Liver (tissue), 9 donors: Measurements from ENCODE around the gene SYT14. TPM values are rescaled to one million over a fixed set of nuclear protein-coding genes. Genes with fewer than 3 reads are reported as not detected.

ENCODE experiments used
- DNase-seq: peaks from one replicate; pipeline ENCODE4 v3.0.0-alpha.2; 2017; ENCODE audit warnings: low spot score
- H3K27ac ChIP-seq, 2 donors: one replicate each; pipeline ENCODE4 v1.7.0; 2013; ENCODE audit warnings: inconsistent platforms in 2 of 2, low read length in 2 of 2, control low read depth in 1 of 2, low read depth in 1 of 2, mild to moderate bottlenecking in 1 of 2
- H3K27me3 ChIP-seq, 4 donors: one replicate each; pipeline versions ENCODE4 v1.6.1 to v1.7.0; 2013; ENCODE audit warnings: low read length in 3 of 4, inconsistent platforms in 1 of 4, mild to moderate bottlenecking in 1 of 4, moderate library complexity in 1 of 4; ENCODE audit not compliant: control insufficient read depth in 4 of 4, insufficient read depth in 4 of 4
- H3K36me3 ChIP-seq, 4 donors: one replicate each; pipeline versions ENCODE4 v1.6.1 to v1.7.0; 2013; ENCODE audit warnings: low read length in 3 of 4, mild to moderate bottlenecking in 3 of 4, low read depth in 1 of 4, moderate library complexity in 1 of 4; ENCODE audit not compliant: control insufficient read depth in 4 of 4, insufficient read depth in 3 of 4
- H3K4me1 ChIP-seq, 4 donors: one replicate each; pipeline versions ENCODE4 v1.6.1 to v1.7.0; 2013; ENCODE audit warnings: low read length in 3 of 4, mild to moderate bottlenecking in 3 of 4, moderate library complexity in 1 of 4; ENCODE audit not compliant: control insufficient read depth in 4 of 4, insufficient read depth in 4 of 4
- H3K4me3 ChIP-seq, 3 donors: one replicate each; pipeline versions ENCODE4 v1.6.1 to v1.7.0; 2013; ENCODE audit warnings: low read length in 3 of 3, control low read depth in 1 of 3, low read depth in 1 of 3, mild to moderate bottlenecking in 1 of 3
- H3K9ac ChIP-seq, 2 donors: one replicate each; pipeline ENCODE4 v1.7.0; 2013; ENCODE audit warnings: low read length in 2 of 2, mild to moderate bottlenecking in 2 of 2, moderate library complexity in 2 of 2, control low read depth in 1 of 2, low read depth in 1 of 2
- H3K9me3 ChIP-seq, 4 donors: one replicate each; pipeline versions ENCODE4 v1.6.1 to v1.7.0; 2013; ENCODE audit warnings: low read length in 3 of 4; ENCODE audit not compliant: control insufficient read depth in 4 of 4
- ATF3 ChIP-seq: IDR thresholded peaks from 2 replicates; pipeline ENCODE4 v1.6.1; 2016; ENCODE audit warnings: antibody characterized with exemption
- EGR1 ChIP-seq, 2 donors: IDR thresholded peaks; 2 replicates each; pipeline ENCODE4 v1.6.1; 2016 to 2018; ENCODE audit warnings: antibody characterized with exemption in 2 of 2, low read depth in 2 of 2
- FOXA1 ChIP-seq: IDR thresholded peaks from 2 replicates; pipeline ENCODE4 v1.6.1; 2016; ENCODE audit warnings: antibody characterized with exemption
- FOXA2 ChIP-seq: IDR thresholded peaks from 2 replicates; pipeline ENCODE4 v1.6.1; 2016; ENCODE audit warnings: antibody characterized with exemption
- GABPA ChIP-seq, 2 donors: IDR thresholded peaks in 1 of 2; conservative IDR thresholded peaks in 1 of 2; 2 replicates each; pipeline ENCODE4 v1.6.1; 2016; ENCODE audit warnings: antibody characterized with exemption in 2 of 2, mild to moderate bottlenecking in 1 of 2, moderate library complexity in 1 of 2
- HNF4G ChIP-seq: IDR thresholded peaks from 2 replicates; pipeline ENCODE4 v1.6.1; 2016; ENCODE audit warnings: antibody characterized with exemption
- JUND ChIP-seq, 2 donors: IDR thresholded peaks; 2 replicates each; pipeline ENCODE4 v1.6.1; 2016; ENCODE audit warnings: antibody characterized with exemption in 2 of 2
- NR2F2 ChIP-seq: IDR thresholded peaks from 2 replicates; pipeline ENCODE4 v1.6.1; 2016; ENCODE audit warnings: antibody characterized with exemption
- RAD21 ChIP-seq, 2 donors: IDR thresholded peaks; 2 replicates each; pipeline ENCODE4 v1.6.1; 2016; ENCODE audit warnings: antibody characterized with exemption in 2 of 2, mild to moderate bottlenecking in 2 of 2
- REST ChIP-seq: IDR thresholded peaks from 2 replicates; pipeline ENCODE4 v1.6.1; 2016; ENCODE audit warnings: antibody characterized with exemption, mild to moderate bottlenecking
- RXRA ChIP-seq, 2 donors: IDR thresholded peaks; 2 replicates each; pipeline ENCODE4 v1.6.1; 2017 to 2018; ENCODE audit warnings: antibody characterized with exemption in 2 of 2, mild to moderate bottlenecking in 1 of 2
- SP1 ChIP-seq: IDR thresholded peaks from 2 replicates; pipeline ENCODE4 v1.6.1; 2018; ENCODE audit warnings: antibody characterized with exemption, mild to moderate bottlenecking
- TAF1 ChIP-seq: conservative IDR thresholded peaks from 2 replicates; pipeline ENCODE4 v1.6.1; 2016; ENCODE audit warnings: antibody characterized with exemption, mild to moderate bottlenecking
- YY1 ChIP-seq: IDR thresholded peaks from 2 replicates; pipeline ENCODE4 v1.6.1; 2016; ENCODE audit warnings: antibody characterized with exemption, mild to moderate bottlenecking
- ZBTB33 ChIP-seq: IDR thresholded peaks from 2 replicates; pipeline ENCODE4 v1.6.1; 2016; ENCODE audit warnings: antibody characterized with exemption
- WGBS: extraction: QIAGEN DNeasy Blood & Tissue Kit; methylation state at CpG from one replicate; pipeline ENCODE4 v1.1.7; 2013; 5-methylcytosine and 5-hydroxymethylcytosine counted together
- polyA plus RNA-seq, 2 donors: library from polyadenylated mRNA; stranded (reverse) in 1 of 2; unstranded in 1 of 2; fragments of 200-250 nt in 1 of 2; fragments of >200 nt in 1 of 2; fragmentation: Nextera tagmentation in 1 of 2; extraction: Ambion mirVana in 1 of 2; gene quantifications; one replicate each; pipeline versions ENCODE4 v1.2.1 to v1.2.3, GENCODE V29; 2013 to 2015
- total RNA-seq, 2 donors: library from RNA; depleted of rRNA; stranded (reverse); fragments of >200 nt; gene quantifications; one replicate each; pipeline ENCODE4 v1.2.3, GENCODE V29; 2014
- donor health status: healthy.
- donor health status: healthy.
- donor health status: healthy.
- donor health status: healthy.
- donor health status: healthy.

The SYT14 gene
- total and polyA plus RNA-seq, 4 donors = not detected

- Histone ChIP-seq H3K9me3 (peaks cover 0 to 1% (median 0%) of the 10 kb centered on the region in 4 donors), H3K9ac (no peak overlapping the region), H3K27ac (no peak overlapping the region), H3K4me1 (no peaks in the 10 kb centered on the region), H3K36me3 (no peaks in the 10 kb centered on the region), H3K4me3 (no peak overlapping the region), H3K27me3 (peaks cover 0 to 19% (median 3%) of the 10 kb centered on the region in 4 donors)
- DNase-seq = no peak
- WGBS = 86% methylated on average over 35 of the region's 35 CpGs
- TF ChIP-seq HNF4G (no peak), JUND (IDR thresholded peaks at IDR 0.05) (no peak), EGR1 (IDR thresholded peaks at IDR 0.05; ENCODE audit: low read depth in 2 of 2) (no peak)
Observed at GRCh38 chr1:209889077-209889418, 49.0 kb upstream of the SYT14 start.

GRCh38 chr1:209890641-209891330 lies 47.2 kb upstream of the SYT14 start:
- no peak for TF ChIP-seq ZBTB33
- no peak for TF ChIP-seq JUND (IDR thresholded peaks at IDR 0.05)
- TF ChIP-seq RXRA (IDR thresholded peaks at IDR 0.05) = no peak
- no peak for TF ChIP-seq HNF4G
- no peak for TF ChIP-seq FOXA2
- TF ChIP-seq GABPA (IDR thresholded peaks at IDR 0.05 in 1 of 2, conservative IDR thresholded peaks at IDR 0.05 in 1 of 2) = no peak
- no peak for TF ChIP-seq ATF3
- TF ChIP-seq FOXA1 = no peak
- no peak for TF ChIP-seq RAD21 (IDR thresholded peaks at IDR 0.05)
- TF ChIP-seq YY1 = no peak
- TF ChIP-seq NR2F2 = no peak
- no peak for TF ChIP-seq SP1
- no peak for TF ChIP-seq TAF1
- no peaks in the 10 kb centered on the region for H3K4me1 ChIP-seq
- no peaks in the 10 kb centered on the region for H3K36me3 ChIP-seq
- H3K9me3 ChIP-seq = peaks cover 0 to 1% (median 0%) of the 10 kb centered on the region in 4 donors
- no peak overlapping the region for H3K27ac ChIP-seq
- no peak for DNase-seq
- H3K4me3 ChIP-seq = no peak overlapping the region
- H3K9ac ChIP-seq = no peak overlapping the region
- H3K27me3 ChIP-seq = peaks cover 0 to 13% (median 3%) of the 10 kb centered on the region in 4 donors
- 80% methylated on average over 3 of the region's 3 CpGs for WGBS

GRCh38 chr1:209893751-209894150 lies 44.3 kb upstream of the SYT14 start:
- Histone ChIP-seq H3K9ac (no peak overlapping the region), H3K4me3 (no peak overlapping the region), H3K36me3 (no peaks in the 10 kb centered on the region), H3K9me3 (peaks cover 0 to 1% (median 0%) of the 10 kb centered on the region in 4 donors), H3K27ac (no peak overlapping the region), H3K4me1 (no peaks in the 10 kb centered on the region), H3K27me3 (peaks cover 0 to 2% (median 0%) of the 10 kb centered on the region in 4 donors)
- TF ChIP-seq HNF4G (no peak), RAD21 (IDR thresholded peaks at IDR 0.05) (no peak), REST (no peak), SP1 (no peak), FOXA1 (no peak)
- WGBS = 84% methylated on average over 6 of the region's 6 CpGs
- DNase-seq = no peak
